NCI-H146 treated with DMSO at 0.1 percent for 48 hours (cell line): ENCODE results near the gene C19orf44.
"Not testable (repeated sequence)": the region's sequence is repeated elsewhere in the genome, so short reads cannot be mapped to it uniquely, and the experiment has no call there.

Experiments
- DNase-seq: peaks from one replicate; lab custom pipeline; 2025; ENCODE audit not compliant: unreplicated experiment; lab: John Stamatoyannopoulos, UW

The C19orf44 gene

DNA sequence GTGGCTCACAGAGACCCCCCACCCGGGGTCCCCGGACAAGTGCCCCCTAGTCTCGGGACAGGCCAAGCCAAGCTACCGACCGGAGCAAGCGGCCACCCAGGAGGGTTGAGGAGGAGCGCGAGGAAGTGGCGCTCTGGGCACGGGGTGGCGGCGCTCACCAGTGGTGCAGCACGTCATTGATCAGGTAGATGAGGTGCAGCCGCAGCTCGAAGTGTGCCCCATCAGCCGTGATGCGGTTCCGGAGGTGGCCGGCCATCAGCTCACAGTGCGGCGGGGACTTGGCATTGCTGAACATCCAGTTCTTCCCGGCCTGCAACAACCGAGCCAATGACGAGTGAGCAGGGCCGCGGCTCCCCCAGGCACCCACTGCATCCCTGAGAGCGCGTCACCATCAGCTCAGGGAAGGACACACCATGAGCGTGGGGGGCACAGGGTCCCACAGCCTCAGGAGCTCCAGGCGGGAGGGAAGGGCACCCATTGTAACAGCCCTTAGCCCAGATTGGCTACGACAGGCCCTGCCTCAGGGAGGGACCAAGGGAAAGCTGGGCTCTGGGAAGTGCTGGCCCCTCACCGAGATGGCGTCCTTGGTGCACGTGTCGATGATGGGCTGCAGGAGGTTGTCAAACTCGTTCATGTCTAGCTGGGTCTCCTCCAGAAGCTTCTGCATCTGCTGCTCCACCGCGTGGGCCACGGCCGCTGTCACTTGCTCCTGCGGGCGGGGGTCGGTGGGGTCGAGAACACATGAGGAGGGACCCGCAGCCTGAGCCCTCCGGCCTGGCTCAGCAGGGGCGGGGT lies 36.4 kb downstream of the C19orf44 start:
- DNase-seq, result no peak

DNA sequence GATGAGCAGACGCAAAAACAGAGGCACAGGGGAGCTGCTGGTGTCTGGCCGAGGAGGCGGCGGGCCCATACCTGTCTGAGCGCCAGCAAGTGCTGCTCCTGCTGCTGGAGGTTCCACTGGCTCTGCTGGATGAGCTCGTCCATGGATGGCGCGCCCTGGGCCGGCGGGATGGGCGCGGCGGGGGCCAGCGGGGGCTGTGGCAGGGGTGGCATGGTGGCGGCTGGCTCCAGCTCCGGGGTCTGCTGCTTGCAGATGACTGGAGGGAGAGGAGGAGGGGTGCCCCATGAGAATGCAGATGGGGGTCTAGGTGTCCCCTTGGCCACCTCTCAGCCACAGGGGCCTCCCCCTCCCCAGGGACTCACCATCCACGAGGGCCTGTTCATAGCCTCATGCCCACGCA lies 39.2 kb downstream of the C19orf44 start:
- DNase-seq, result no peak

GRCh38 chr19:16536130-16536529 lies 39.9 kb downstream of the C19orf44 start:
- no peak for DNase-seq

- no peak for DNase-seq
Observed at GRCh38 chr19:16537111-16537510, 40.9 kb downstream of the C19orf44 start.

DNA sequence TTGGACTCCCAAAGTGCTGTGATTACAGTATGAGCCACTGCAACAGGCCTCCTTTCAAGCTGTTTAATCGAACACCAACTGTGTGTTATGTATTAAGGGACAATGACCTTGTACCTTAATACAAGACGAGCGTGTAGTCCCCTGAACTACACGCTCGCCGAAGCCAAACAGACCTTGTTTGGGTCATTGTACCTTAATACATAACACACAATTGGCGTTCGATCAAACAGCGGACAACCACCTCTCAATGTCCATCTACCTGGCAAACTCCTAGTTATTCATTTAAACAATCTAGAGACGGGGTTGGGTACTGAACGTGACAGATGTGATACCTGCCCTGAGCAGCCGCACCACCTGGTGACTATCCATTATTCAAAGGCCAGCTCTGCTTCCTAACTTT lies 44.8 kb downstream of the C19orf44 start:
- no peak for DNase-seq

DNA sequence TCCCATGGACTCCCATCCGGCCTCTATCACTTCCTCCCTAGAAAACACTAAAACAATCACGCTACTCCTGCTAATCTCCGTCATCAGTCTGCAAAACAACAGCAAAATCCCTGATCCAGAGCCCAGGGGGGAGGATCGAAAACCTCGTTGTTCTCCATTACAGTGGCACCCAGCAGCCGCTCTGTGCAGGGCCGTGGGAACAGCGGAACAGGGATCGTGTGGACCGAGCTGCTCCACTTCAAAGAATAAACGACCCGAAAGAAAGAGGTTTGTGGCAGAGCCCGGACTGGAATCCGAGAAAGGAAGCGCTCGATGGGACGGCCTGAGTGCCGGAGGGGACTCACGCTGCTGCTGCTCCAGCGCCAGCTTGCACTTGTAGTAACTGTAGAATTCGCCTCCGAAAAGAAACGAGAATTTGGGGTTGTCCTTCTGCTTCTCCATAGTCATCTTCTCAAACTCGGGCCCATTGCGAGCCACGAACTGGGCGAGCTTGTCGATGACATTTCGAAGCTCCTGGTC lies 45.4 kb downstream of the C19orf44 start:
- no peak for DNase-seq

- peak; percentile 92 for DNase-seq
Observed at GRCh38 chr19:16542045-16542909, 46.1 kb downstream of the C19orf44 start, which contains the start of gene CHERP. CHERP (minus strand) TSS chr19:16542437; CDS start chr19:16542378, 59 bp downstream.

DNA sequence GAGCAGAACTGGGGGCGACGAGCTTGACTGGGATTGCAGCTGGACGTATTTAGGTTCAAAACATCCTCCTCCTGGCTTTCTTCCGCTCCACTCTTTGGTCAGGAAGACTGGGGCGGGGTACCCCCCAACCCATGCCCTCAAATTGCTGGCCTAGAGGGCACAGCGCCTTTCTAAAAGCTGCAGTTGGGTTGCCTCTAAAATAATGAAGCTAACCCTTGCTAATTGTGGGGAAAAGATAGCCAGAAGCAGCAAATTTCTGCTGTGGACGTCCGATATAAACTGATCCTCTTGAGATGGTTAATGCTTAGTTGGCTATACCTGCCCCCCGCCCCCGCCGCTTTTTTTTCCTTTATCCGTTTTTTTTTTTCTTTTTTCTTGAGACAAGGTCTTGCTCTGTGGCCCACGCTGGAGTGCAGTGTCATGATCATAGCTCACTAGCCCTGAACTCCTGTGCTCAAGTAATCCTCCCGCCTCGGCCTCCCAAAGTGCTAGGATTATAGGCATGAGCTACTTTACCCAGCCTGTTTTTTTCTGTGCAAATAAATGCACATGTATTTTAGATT lies 46.8 kb downstream of the C19orf44 start:
- no peak for DNase-seq

DNA sequence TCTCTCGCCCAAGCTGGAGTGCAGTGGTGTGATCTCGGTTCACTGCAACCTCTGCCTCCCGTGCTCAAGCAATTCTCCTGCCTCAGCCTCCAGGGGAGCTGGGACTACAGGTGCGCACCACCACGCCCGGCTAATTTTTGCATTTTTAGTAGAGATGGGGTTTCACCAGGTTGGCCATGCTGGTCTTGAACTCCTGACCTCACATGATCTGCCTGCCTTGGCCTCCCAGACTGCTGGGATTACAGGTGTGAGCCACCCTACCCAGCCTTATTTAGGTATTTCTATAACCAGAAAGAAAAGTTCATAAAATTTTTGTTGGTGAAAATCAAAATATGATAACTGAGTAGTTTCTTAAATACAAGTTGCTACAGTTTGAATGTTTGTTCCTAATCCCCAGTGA lies 47.5 kb downstream of the C19orf44 start:
- DNase-seq, result not testable (repeated sequence)

DNA sequence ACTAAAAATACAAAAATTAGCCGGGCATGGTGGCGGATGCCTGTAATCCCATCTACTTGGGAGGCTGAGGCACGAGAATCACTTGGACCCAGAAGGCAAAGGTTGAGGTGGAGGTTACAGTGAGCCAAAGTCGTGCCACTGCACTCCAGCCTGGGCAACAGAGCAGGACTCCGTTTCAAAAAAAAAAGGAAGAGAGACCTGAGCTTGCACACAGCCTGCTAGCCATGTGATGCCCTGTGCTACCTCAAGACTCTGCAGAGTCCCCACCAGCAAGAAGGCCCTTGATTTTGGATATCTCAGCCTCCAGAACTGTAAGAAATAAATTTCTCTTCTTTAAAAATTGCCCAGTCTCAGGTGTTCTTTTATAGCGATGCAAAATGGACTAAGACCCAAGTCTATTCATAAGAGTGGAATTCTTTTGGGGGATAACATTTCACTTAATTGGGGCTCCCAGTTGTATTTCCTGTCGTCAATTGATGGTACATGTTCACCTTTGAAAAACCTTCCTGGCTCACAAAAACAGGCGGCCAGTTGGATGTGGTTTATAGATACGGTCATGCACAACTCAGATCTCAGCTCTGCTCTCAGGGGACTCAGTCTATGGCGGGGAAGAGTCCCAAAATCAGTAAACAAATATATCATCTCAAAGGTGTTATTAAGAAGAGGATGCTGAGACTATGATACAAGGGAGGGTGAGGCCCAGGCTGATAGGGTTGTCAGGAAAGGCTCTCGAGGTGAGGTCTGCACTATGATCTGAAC lies 48.5 kb downstream of the C19orf44 start:
- DNase-seq, result no peak

- no peak for DNase-seq
Observed at GRCh38 chr19:16548956-16549355, 52.8 kb downstream of the C19orf44 start.

DNA sequence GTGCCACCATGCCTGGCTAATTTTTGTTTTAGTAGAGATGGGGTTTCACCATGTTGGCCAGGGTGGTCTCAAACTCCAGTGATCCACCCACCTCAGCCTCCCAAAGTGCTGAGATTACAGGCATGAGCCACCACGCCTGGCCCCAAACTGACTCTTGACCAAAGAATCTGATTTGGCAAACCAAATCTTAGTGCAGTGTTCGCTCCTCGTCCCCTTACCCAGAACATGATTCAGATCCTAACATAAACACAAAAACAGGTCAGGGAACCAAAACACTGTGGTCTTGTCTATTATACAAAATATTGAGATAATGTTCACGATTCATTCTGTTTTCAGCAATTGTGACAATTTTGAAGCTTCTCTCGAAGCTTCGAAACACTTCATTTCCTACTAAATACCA lies 55.7 kb downstream of the C19orf44 start:
- DNase-seq, result not testable (repeated sequence)

DNA sequence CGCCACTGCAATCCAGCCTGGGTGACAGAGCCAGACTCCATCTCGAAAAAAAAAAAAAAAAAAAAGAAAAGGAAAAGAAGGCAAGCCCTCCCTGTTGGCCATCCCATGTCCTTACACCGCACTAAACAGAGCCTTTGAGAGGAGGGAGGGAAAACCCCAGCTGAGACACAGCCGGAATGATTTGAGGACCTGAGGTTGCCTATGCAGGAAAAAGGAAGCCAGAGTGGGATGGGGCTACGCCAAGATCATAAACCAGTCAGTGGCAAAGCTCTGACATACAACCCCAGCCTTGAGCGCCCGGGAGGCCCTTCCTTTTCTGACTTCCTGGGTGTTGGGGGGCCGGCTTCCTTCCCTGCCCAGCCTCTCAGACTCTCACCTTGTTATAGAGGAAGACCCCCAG lies 58.6 kb downstream of the C19orf44 start:
- no peak for DNase-seq

GRCh38 chr19:16559780-16560276 lies 63.6 kb downstream of the C19orf44 start:
- no peak for DNase-seq

DNA sequence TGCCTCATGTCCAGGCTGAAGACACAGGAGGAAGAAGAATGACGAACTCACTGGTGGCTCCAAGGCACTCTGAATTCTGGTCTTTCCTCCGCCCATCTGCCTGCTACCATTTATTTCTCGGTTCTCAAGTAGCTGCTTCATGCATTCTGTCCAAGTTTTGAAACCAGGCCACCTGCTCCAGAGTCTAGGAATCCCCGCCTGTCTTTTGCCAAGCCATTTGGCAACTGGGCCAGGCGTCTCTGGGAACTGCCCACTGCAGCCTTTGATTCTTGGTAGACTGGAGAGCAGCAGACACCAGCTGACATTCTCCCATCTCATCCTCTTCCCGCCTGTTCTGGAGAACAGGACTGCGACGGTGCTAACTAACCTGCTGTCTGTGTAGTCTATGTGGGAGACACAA lies 65.2 kb downstream of the C19orf44 start:
- no peak for DNase-seq

DNA sequence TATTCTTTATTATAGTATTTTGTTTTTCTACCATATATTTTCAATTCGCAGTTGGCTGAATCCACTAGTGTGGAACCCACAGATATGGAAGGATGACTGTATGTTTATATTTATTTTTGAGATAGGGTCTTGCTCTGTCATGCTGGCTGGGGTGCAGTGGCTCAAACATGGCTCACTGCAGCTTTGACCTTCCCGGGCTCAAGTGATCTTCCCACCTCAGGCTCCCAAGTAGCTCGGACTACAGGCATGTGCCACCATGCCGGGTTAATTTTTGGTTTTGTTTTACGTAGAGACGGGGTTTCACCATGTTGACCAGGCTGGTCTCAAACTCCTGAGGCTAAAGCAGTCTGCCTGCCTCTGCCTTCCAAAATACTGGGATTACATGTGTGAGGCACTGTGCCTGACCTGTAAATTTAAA lies 66.4 kb downstream of the C19orf44 start:
- no peak for DNase-seq

GRCh38 chr19:16564842-16565241 lies 68.6 kb downstream of the C19orf44 start:
- DNase-seq, result no peak

GRCh38 chr19:16566161-16566560 lies 70.0 kb downstream of the C19orf44 start:
- DNase-seq, result no peak

GRCh38 chr19:16566702-16567101 lies 70.5 kb downstream of the C19orf44 start:
- DNase-seq, result no peak

GRCh38 chr19:16569609-16570320 lies 73.6 kb downstream of the C19orf44 start:
- DNase-seq, result no peak
